ENCODE data around the gene CCDC186. TPM values are rescaled to one million over a fixed set of nuclear protein-coding genes. Genes with fewer than 3 reads are reported as not detected.

The CCDC186 gene
- total and polyA plus RNA-seq, 2 of the 8 experiments (the other 6 are each of a cell fraction or from before 2014, with no cell fraction given): 3.0 to 30.3 TPM

DNA sequence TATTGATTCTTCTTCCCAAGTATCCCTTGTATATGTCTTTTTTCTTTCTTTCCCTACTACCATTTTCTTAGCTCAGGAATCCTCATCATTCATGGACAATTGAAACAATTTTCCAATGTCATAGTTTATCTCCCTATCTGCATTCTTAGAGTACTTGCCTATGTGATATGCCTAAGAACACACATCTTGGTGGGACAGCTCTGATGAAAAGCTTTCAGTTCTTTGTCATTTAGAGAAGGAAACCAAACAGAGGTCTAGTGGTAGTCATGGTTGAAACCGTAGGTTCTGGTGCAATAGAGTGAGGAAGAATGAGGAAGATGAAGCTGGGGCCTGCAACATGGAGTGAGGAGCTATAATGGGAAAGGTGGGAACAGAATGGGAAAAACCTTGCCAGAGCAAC, 33.3 kb upstream of the CCDC186 start:
- no peaks in the 10 kb centered on the region for H3K27me3 ChIP-seq (replicated peaks in 1 of 4; ENCODE audit: control insufficient read depth in 3 of 4, extremely low read depth in 1 of 4, insufficient read depth in 3 of 4, low read length in 3 of 4)
- no peak overlapping the region for H3K23ac ChIP-seq (ENCODE audit: insufficient read length)
- H3K79me1 ChIP-seq (ENCODE audit: low read depth, low read length): no peaks in the 10 kb centered on the region
- H2BK12ac ChIP-seq (ENCODE audit: low read depth, low read length): no peak overlapping the region
- H4K91ac ChIP-seq (replicated peaks; ENCODE audit: insufficient read length, low read length): no peak overlapping the region
- H4K8ac ChIP-seq (ENCODE audit: extremely low read depth, insufficient read depth, low read length): no peak overlapping the region
- no peak overlapping the region for H2AFZ ChIP-seq (ENCODE audit: low read length)
- FAIRE-seq: no peak
- H2BK120ac ChIP-seq (replicated peaks; ENCODE audit: low read depth, low read length): no peak overlapping the region
- H3K23me2 ChIP-seq (ENCODE audit: low read depth, low read length): no peaks in the 10 kb centered on the region
- ChIA-PET POLR2A (ENCODE audit: partially characterized antibody) (interaction anchor here (0.8 kb wide), 1 partner anchor 32 kb away, joined by 3 read pairs; no protein-coding TSS in a partner anchor), CTCF (ENCODE audit: partially characterized antibody) (interaction anchor here (0.6 kb wide), 1 partner anchor 16 kb away, joined by 3 read pairs; no protein-coding TSS in a partner anchor)
- no peak overlapping the region for H2BK15ac ChIP-seq (ENCODE audit: low read length)
- H3K79me2 ChIP-seq (ENCODE audit: control insufficient read depth in 1 of 2, insufficient read depth in 2 of 2, low read length in 2 of 2): no peaks in the 10 kb centered on the region
- H2BK20ac ChIP-seq (ENCODE audit: low read length): no peak overlapping the region
- H4K20me1 ChIP-seq (replicated peaks in 1 of 2; ENCODE audit: control insufficient read depth in 1 of 2, insufficient read depth in 2 of 2, low read length in 2 of 2): no peaks in the 10 kb centered on the region
- H2BK5ac ChIP-seq (ENCODE audit: low read depth, low read length): no peak overlapping the region
- no peak overlapping the region for H3K4ac ChIP-seq (replicated peaks; ENCODE audit: insufficient read length, low read depth, low read length)
- H4K5ac ChIP-seq (ENCODE audit: insufficient read length, low read depth, low read length): no peak overlapping the region
- H3K9me3 ChIP-seq (ENCODE audit: insufficient read depth in 2 of 2, low read depth in 1 of 2, low read length in 1 of 2): no peaks in the 10 kb centered on the region
- H3K4me1 ChIP-seq (replicated peaks in 1 of 4; ENCODE audit: control insufficient read depth in 3 of 4, insufficient read depth in 4 of 4, low read length in 3 of 4): peaks cover 0 to 3% (median 1%) of the 10 kb centered on the region in 4 experiments; a peak in 2 of 7 replicates
- DNase-seq (ENCODE audit: low read depth in 1 of 2, low spot score in 2 of 2): no peak
- H3K14ac ChIP-seq (ENCODE audit: insufficient read length): no peak overlapping the region
- 93% methylated on average over 1 of the region's 1 CpG; no CpG with 5 or more reads in 1 of the 2 experiments for WGBS, 2 experiments (ENCODE audit: extremely low coverage in 1 of 2, insufficient coverage in 1 of 2, insufficient read length in 1 of 2, insufficient replicate concordance in 2 of 2, low coverage in 1 of 2, low lambda C conversion rate in 2 of 2, missing lambda C conversion rate in 1 of 2)
- H3K4me3 ChIP-seq (ENCODE audit: extremely low read depth in 1 of 4, insufficient read depth in 2 of 4, low read depth in 3 of 4, low read length in 4 of 4): no peak overlapping the region
- no peak overlapping the region for H2AK5ac ChIP-seq (ENCODE audit: low read depth, low read length)
- no peaks in the 10 kb centered on the region for H3K36me3 ChIP-seq (ENCODE audit: control insufficient read depth in 2 of 4, insufficient read depth in 4 of 4, low read length in 3 of 4)
- H3K9ac ChIP-seq (replicated peaks in 1 of 4; ENCODE audit: extremely low read depth in 1 of 4, low read depth in 3 of 4, low read length in 3 of 4): no peak overlapping the region
- no peak overlapping the region for H3K56ac ChIP-seq (replicated peaks; ENCODE audit: insufficient read length, low read depth, low read length)
- H3K18ac ChIP-seq (ENCODE audit: extremely low read depth, low read length): no peak overlapping the region
- H3K27ac ChIP-seq (ENCODE audit: low read depth, low read length): no peak overlapping the region
- no peak overlapping the region for H3K4me2 ChIP-seq (ENCODE audit: insufficient read depth in 1 of 2, low read depth in 2 of 2, low read length in 2 of 2)
- TF ChIP-seq NRF1 (IDR thresholded peaks at IDR 0.05; ENCODE audit: low read depth, low read length) (no peak), SRF (IDR thresholded peaks at IDR 0.05; ENCODE audit: low read depth, low read length) (no peak), TAF1 (IDR thresholded peaks at IDR 0.05; ENCODE audit: low read depth, low read length) (no peak), RXRA (IDR thresholded peaks at IDR 0.05; ENCODE audit: insufficient read depth, low read depth, low read length) (no peak), SP2 (IDR thresholded peaks at IDR 0.05; ENCODE audit: low read length) (no peak), SUZ12 (IDR thresholded peaks at IDR 0.05; ENCODE audit: low read length) (no peak), RNF2 (IDR thresholded peaks at IDR 0.05; ENCODE audit: borderline replicate concordance, low read depth, low read length, missing control alignments, poor library complexity, severe bottlenecking) (no peak)
